Measurements from ENCODE around the gene ABHD1. TPM values are rescaled to one million over a fixed set of nuclear protein-coding genes. Genes with fewer than 3 reads are reported as not detected.

Gene ABHD1
- total RNA-seq, 1 donor, result not detected

DNA sequence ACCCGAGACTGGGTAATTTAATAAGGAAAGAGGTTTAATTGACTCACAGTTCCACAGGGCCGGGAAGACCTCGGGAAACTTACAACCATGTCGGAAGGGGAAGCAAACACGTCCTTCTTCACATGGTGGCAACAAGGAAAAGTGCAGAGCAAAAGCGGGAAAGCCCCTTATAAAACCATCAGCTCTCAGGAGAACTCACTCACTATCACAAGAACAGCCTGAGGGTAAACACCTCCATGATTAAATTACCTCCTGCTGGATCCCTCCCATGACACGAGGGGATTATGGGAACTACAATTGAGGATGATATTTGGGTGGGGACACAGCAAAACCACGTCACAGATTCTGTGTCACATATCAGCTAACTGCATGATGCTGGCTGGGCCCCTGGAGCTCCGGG, 36.6 kb downstream of the ABHD1 start:
- H3K4me3 ChIP-seq (ENCODE audit: low read depth, low read length), result no peak overlapping the region
- DNase-seq (ENCODE audit: low read depth), result no peak
- TF ChIP-seq, protein P1, sequence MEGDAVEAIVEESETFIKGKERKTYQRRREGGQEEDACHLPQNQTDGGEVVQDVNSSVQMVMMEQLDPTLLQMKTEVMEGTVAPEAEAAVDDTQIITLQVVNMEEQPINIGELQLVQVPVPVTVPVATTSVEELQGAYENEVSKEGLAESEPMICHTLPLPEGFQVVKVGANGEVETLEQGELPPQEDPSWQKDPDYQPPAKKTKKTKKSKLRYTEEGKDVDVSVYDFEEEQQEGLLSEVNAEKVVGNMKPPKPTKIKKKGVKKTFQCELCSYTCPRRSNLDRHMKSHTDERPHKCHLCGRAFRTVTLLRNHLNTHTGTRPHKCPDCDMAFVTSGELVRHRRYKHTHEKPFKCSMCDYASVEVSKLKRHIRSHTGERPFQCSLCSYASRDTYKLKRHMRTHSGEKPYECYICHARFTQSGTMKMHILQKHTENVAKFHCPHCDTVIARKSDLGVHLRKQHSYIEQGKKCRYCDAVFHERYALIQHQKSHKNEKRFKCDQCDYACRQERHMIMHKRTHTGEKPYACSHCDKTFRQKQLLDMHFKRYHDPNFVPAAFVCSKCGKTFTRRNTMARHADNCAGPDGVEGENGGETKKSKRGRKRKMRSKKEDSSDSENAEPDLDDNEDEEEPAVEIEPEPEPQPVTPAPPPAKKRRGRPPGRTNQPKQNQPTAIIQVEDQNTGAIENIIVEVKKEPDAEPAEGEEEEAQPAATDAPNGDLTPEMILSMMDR (IDR thresholded peaks at IDR 0.05; ENCODE audit: insufficient read depth, low read depth, low read length), result no peak

- TF ChIP-seq, protein P1 (IDR thresholded peaks at IDR 0.05; ENCODE audit: insufficient read depth, low read depth, low read length), result no peak
- DNase-seq (ENCODE audit: low read depth), result peak; percentile 56
- peak overlapping the region; percentile 10 for H3K4me3 ChIP-seq (ENCODE audit: low read depth, low read length)
Observed at GRCh38 chr2:27162151-27163121, 38.8 kb downstream of the ABHD1 start.

- H3K4me3 ChIP-seq (ENCODE audit: low read depth, low read length), result no peak overlapping the region
- DNase-seq (ENCODE audit: low read depth), result no peak
- TF ChIP-seq, protein P1 (IDR thresholded peaks at IDR 0.05; ENCODE audit: insufficient read depth, low read depth, low read length), result no peak
Observed at GRCh38 chr2:27164960-27165763, 41.5 kb downstream of the ABHD1 start.

DNA sequence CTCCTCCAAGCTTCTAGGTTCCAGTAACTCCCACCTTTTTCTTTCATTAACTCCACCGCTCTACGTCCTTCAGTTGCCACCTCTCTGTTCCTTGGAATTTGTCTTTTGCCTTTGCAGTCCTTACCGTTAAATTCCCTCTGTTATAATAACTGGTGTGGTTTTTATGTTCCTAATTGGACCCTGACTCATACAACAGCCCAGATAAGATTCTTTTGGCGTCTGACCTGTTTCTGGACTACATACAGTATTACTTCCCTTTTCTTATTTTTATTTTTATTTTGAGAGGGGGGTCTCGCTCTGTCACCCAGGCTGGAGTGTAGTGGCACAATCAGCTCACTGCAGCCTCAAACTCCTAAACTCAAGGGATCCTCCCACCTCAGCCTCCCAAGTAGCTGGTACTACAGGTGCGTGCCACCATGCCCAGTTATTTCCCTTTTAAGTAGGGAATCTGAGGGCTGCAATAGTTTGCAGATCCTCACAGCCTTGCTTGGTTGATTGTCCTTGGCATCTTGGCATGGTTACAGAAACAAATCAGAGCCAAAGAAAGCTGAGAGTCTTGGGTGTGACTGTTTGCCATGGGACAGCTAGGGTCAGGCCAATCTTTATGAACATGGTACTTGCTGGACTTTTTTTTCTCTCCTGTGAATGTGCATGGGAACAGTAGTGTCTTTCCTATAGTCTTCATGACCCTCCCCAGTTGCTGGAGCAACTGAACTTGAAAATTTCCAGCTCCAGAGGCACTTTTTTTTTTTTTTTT, 47.1 kb downstream of the ABHD1 start:
- no peak for DNase-seq (ENCODE audit: low read depth)
- TF ChIP-seq, protein P1 (IDR thresholded peaks at IDR 0.05; ENCODE audit: insufficient read depth, low read depth, low read length), result no peak
- no peak overlapping the region for H3K4me3 ChIP-seq (ENCODE audit: low read depth, low read length)

DNA sequence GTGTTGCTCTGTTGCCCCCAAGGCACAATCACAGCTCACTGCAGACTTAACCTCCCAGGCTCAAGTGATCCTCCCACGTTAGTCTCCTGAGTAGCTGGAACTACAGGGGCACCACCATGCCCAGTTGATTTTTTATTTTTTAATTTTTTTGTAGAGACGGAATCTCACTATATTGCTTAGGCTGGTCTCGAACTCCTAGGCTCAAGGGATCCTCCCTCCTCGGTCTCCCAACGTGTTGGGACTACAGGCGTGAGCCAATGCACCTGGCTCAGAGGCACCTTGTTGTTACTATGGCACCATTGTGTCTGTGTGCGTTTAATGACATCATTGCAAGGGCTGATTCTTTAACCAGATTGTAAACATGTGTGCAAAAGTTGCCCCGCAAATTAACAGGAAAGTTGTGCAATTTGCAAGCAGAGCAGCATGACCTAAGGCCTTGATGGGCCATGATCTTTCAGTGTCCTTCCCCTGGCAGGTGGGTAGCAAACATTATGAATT, 47.8 kb downstream of the ABHD1 start:
- H3K4me3 ChIP-seq (ENCODE audit: low read depth, low read length), result no peak overlapping the region
- DNase-seq (ENCODE audit: low read depth), result no peak
- TF ChIP-seq, protein P1 (IDR thresholded peaks at IDR 0.05; ENCODE audit: insufficient read depth, low read depth, low read length), result no peak

GRCh38 chr2:27174638-27175037, 51.0 kb downstream of the ABHD1 start:
- no peak overlapping the region for H3K4me3 ChIP-seq (ENCODE audit: low read depth, low read length)
- DNase-seq (ENCODE audit: low read depth), result no peak
- TF ChIP-seq, protein P1 (IDR thresholded peaks at IDR 0.05; ENCODE audit: insufficient read depth, low read depth, low read length), result no peak

Measured in fibroblast of villous mesenchyme (primary cell).